HepG2 (cell line): Measurements from ENCODE around the gene TRPV2. TPM values are rescaled to one million over a fixed set of nuclear protein-coding genes. Genes with fewer than 3 reads are reported as not detected.
A peak's percentile ranks its signal among the peaks of the same experiment; 100 is the strongest.
"Not testable (repeated sequence)": the region's sequence is repeated elsewhere in the genome, so short reads cannot be mapped to it uniquely, and the experiment has no call there.

ENCODE experiments used
- ATAC-seq: fragments of 200-7000 bp; cut with Tn5 transposase; 3 replicates; pipeline ENCODE4 v1.9.1; 2020; ENCODE audit warnings: mild to moderate bottlenecking, moderate library complexity
- BruUV-seq: library from RNA; stranded (reverse); fragments of 400-500 nt; replicated peaks from 2 replicates; lab custom pipeline; 2021; lab: Mats Ljungman, UMichigan
- CTCF ChIA-PET: fragments of 300-600 bp; formaldehyde crosslinking; extraction: SDS; loops from one replicate; lab custom pipeline; 2021; ENCODE audit warnings: low total read pairs, inconsistent platforms, low intra/inter-chr PET ratio; lab: Yijun Ruan, JAX
- POLR2A ChIA-PET: fragments of 350-600 bp; sonication (Branson Sonifier 250); formaldehyde crosslinking; loops from one replicate; lab custom pipeline; 2020; ENCODE audit warnings: antibody characterized with exemption, inconsistent platforms; lab: Yijun Ruan, JAX
- DNase-seq: peaks from one replicate; pipeline ENCODE4 v3.0.0-alpha.2; 2015; ENCODE audit warnings: low spot score
- FAIRE-seq: peaks from 3 replicates; lab custom pipeline; 2011; peaks lifted over from hg19 to GRCh38; lab: Jason Lieb, UNC
- H2AFZ ChIP-seq: one replicate; pipeline ENCODE4 v1.6.1; 2011; ENCODE audit warnings: low read length, inconsistent platforms
- H3K27ac ChIP-seq: fragments of 300-600 bp; 3 replicates; pipeline ENCODE4 v1.8.0; 2011; ENCODE audit warnings: mixed run types, mild to moderate bottlenecking, mixed read lengths, low read length, inconsistent platforms; ENCODE audit not compliant: insufficient read depth; ENCODE audit errors: extremely low read length
- H3K27me3 ChIP-seq, 2 experiments: fragments of 200-600 bp in 1 of 2; 2 replicates in 1 of 2; 3 replicates in 1 of 2; pipeline versions ENCODE4 v1.6.0 to v1.8.0; 2011; ENCODE audit warnings: low read length in 2 of 2, mild to moderate bottlenecking in 2 of 2, moderate library complexity in 2 of 2, inconsistent platforms in 1 of 2; ENCODE audit not compliant: insufficient read depth in 2 of 2, control insufficient read depth in 1 of 2
- H3K36me3 ChIP-seq, 2 experiments: fragments of 200-600 bp in 1 of 2; replicated peaks in 1 of 2; 2 replicates in 1 of 2; 3 replicates in 1 of 2; pipeline versions ENCODE4 v1.5.1 to v1.8.0; 2011; ENCODE audit warnings: low read length in 2 of 2, inconsistent platforms in 1 of 2; ENCODE audit not compliant: insufficient read depth in 2 of 2, control insufficient read depth in 1 of 2
- H3K4me1 ChIP-seq: 2 replicates; pipeline ENCODE4 v1.5.1; 2012; ENCODE audit warnings: low read length, inconsistent platforms; ENCODE audit not compliant: insufficient read depth
- H3K4me2 ChIP-seq: 2 replicates; pipeline ENCODE4 v1.6.0; 2011; ENCODE audit warnings: low read depth, low read length, inconsistent platforms
- H3K4me3 ChIP-seq, 3 experiments: fragments of 200-600 bp in 1 of 3; sonication (generic), shearing (Covaris generic) in 1 of 3; replicated peaks in 1 of 3; 2 replicates each; pipeline ENCODE4 v1.5.1; 2011 to 2016; ENCODE audit warnings: low read length in 3 of 3, inconsistent platforms in 2 of 3, low read depth in 2 of 3, mild to moderate bottlenecking in 2 of 3, control low read depth in 1 of 3, mixed read lengths in 1 of 3; ENCODE audit not compliant: insufficient read depth in 1 of 3
- H3K79me2 ChIP-seq: one replicate; pipeline ENCODE4 v1.6.1; 2011; ENCODE audit warnings: low read length, inconsistent platforms; ENCODE audit not compliant: insufficient read depth
- H3K9ac ChIP-seq: 2 replicates; pipeline ENCODE4 v1.6.0; 2011; ENCODE audit warnings: mild to moderate bottlenecking, low read depth, low read length, inconsistent platforms; ENCODE audit not compliant: insufficient read depth
- H3K9me3 ChIP-seq: 2 replicates; pipeline ENCODE4 v1.5.1; 2012; ENCODE audit warnings: mild to moderate bottlenecking, low read length
- H4K20me1 ChIP-seq: 2 replicates; pipeline ENCODE4 v1.6.0; 2011; ENCODE audit warnings: inconsistent platforms, mild to moderate bottlenecking, low read length, moderate library complexity; ENCODE audit not compliant: insufficient read depth
- RAD51 ChIP-seq: fragments of 450-650 bp; IDR thresholded peaks from 2 replicates; pipeline ENCODE4 v1.6.1; 2016; ENCODE audit warnings: borderline replicate concordance
- WGBS: methylation state at CpG from one replicate; pipeline ENCODE4 v1.1.6; 2017; ENCODE audit warnings: low lambda C conversion rate; 5-methylcytosine and 5-hydroxymethylcytosine counted together
- in situ Hi-C: cut with HindIII; loops from 2 replicates; pipeline ENCODE4 v1.10.0; 2017; ENCODE audit warnings: low pct_unique_long_range_greater_than_20kb; ENCODE audit not compliant: extremely low pct_ligation_motif_present
- intact Hi-C: fragments of 100-400 bp; cut with micrococcal nuclease; formaldehyde crosslinking; loops from one replicate; pipeline ENCODE4 v1.10.0; 2022; ENCODE audit not compliant: unreplicated experiment
- polyA plus RNA-seq, 8 experiments: library from polyadenylated mRNA; depleted of rRNA in 3 of 8; stranded (reverse) in 7 of 8; unstranded in 1 of 8; fragments of >200 nt; fragmentation: Illumina TruSeq in 4 of 8; extraction: Trizol in 4 of 8; gene quantifications; 2 replicates each; pipeline versions ENCODE4 v1.2.1 to v1.2.3, GENCODE V29; 2011 to 2016; ENCODE audit warnings: low read depth in 4 of 8, missing spikeins in 1 of 8, mixed read lengths in 1 of 8; ENCODE audit not compliant: insufficient read depth in 1 of 8
- total RNA-seq, 5 experiments: library from RNA; depleted of rRNA; stranded (reverse); fragments of >200 nt; fragmentation: Illumina TruSeq; extraction: Trizol; gene quantifications; 2 replicates each; pipeline ENCODE4 v1.2.3, GENCODE V29; 2016; ENCODE audit warnings: low read depth in 1 of 5

The TRPV2 gene
- total and polyA plus RNA-seq, 2 of the 13 experiments (the other 11 are each of a cell fraction or from before 2014, with no cell fraction given), result 13.6 to 21.3 TPM

GRCh38 chr17:16395887-16396286 is 19.5 kb upstream of the TRPV2 start:
- FAIRE-seq, in situ Hi-C loops: not testable (repeated sequence)

GRCh38 chr17:16396693-16397092 is 18.7 kb upstream of the TRPV2 start:
- CTCF ChIA-PET, H3K9me3 ChIP-seq, H4K20me1 ChIP-seq, in situ Hi-C loops, H3K27me3 ChIP-seq, H3K9ac ChIP-seq, H3K79me2 ChIP-seq, H3K27ac ChIP-seq, H3K4me2 ChIP-seq, H3K36me3 ChIP-seq, BruUV-seq, ATAC-seq, FAIRE-seq, H3K4me3 ChIP-seq, H2AFZ ChIP-seq, DNase-seq: not testable (repeated sequence)
- H3K4me1 ChIP-seq, result peaks cover 52% of the 10 kb centered on the region
- 90% methylated on average over 2 of the region's 2 CpGs for WGBS
- intact Hi-C loops, result loop anchor here (5.0 kb wide), 1 partner anchor 399 kb away; the partner anchor contains the start of genes TTC19 and ZSWIM7
- POLR2A ChIA-PET, result interaction anchor here (1.3 to 1.8 kb wide), 2 partner anchors 16 to 139 kb away, joined by 3 to 7 read pairs; partner anchors contain the start of gene UBB

More at GRCh38 chr17:16395887-16396286, 19.5 kb upstream of the TRPV2 start:
- H3K9me3 ChIP-seq, H3K27me3 ChIP-seq, H2AFZ ChIP-seq, H3K79me2 ChIP-seq, H3K9ac ChIP-seq, H4K20me1 ChIP-seq, ATAC-seq, H3K4me2 ChIP-seq, CTCF ChIA-PET, H3K36me3 ChIP-seq, DNase-seq, H3K4me3 ChIP-seq, H3K27ac ChIP-seq, BruUV-seq: not testable (repeated sequence)
- TF ChIP-seq RAD51, result peak; percentile 20; the same call in 1 of the 2 replicates
- intact Hi-C loops, result loop anchor here (5.0 kb wide), 1 partner anchor 399 kb away; the partner anchor contains the start of genes TTC19 and ZSWIM7
- POLR2A ChIA-PET, result interaction anchor here (1.3 to 1.8 kb wide), 2 partner anchors 15 to 140 kb away, joined by 3 to 7 read pairs; partner anchors contain the start of gene UBB
- H3K4me1 ChIP-seq, result peaks cover 51% of the 10 kb centered on the region
- WGBS, result 55% methylated on average over 4 of the region's 4 CpGs
